GM12892 (cell line): ENCODE results near the gene TAB3.

Source experiments
- DNase-seq: peaks from one replicate; pipeline ENCODE4 v3.0.0; 2011; ENCODE audit not compliant: insufficient read length
- FAIRE-seq: peaks from 2 replicates; lab custom pipeline; 2011; peaks lifted over from hg19 to GRCh38; lab: Jason Lieb, UNC
- POLR2A ChIP-seq: IDR thresholded peaks from 2 replicates; pipeline ENCODE4 v1.6.1; 2011; ENCODE audit warnings: low read depth, low read length, control low read depth
- POLR2AphosphoS5 ChIP-seq: IDR thresholded peaks from 2 replicates; pipeline ENCODE4 v1.6.1; 2011; ENCODE audit warnings: low read depth, low read length, control low read depth
- TAF1 ChIP-seq: IDR thresholded peaks from 2 replicates; pipeline ENCODE4 v1.6.1; 2011; ENCODE audit warnings: low read depth, mild to moderate bottlenecking, control low read depth, low read length, borderline replicate concordance

TAB3 gene

GRCh38 chrX:30904632-30905031 is 15.6 kb upstream of the TAB3 start:
- no peak for TF ChIP-seq TAF1
- no peak for TF ChIP-seq POLR2A
- TF ChIP-seq POLR2AphosphoS5, result no peak
- DNase-seq (no peak), FAIRE-seq (no peak)

GRCh38 chrX:30904186-30904585 is 15.1 kb upstream of the TAB3 start:
- no peak for FAIRE-seq
- DNase-seq, result no peak
- no peak for TF ChIP-seq TAF1

- TF ChIP-seq TAF1 (no peak), POLR2A (no peak), POLR2AphosphoS5 (no peak)
- no peak for DNase-seq
- no peak for FAIRE-seq
These were observed 11.2 kb upstream of the TAB3 start for GRCh38 chrX:30900227-30900626.

DNA sequence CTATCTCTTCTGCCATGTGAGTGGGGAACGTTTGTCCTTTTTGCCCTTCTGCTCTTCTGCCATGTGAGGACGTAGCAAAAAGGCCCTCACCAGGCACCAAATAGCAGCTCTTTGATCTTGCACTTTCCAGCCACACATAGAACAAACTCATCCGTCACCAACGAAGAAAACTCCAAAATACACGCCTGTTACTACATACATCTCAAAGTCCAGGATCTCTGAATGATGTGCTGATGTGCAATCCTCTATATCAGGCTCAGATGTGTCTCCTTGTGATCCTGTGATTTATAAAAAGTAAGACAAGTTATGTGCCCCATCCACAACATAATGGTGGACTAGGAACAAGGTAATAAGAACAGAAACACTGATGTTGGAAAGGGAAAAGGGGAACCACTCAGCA is 9.8 kb upstream of the TAB3 start:
- TF ChIP-seq POLR2AphosphoS5, result no peak
- TF ChIP-seq POLR2A, result no peak
- TF ChIP-seq TAF1, result no peak
- DNase-seq (no peak), FAIRE-seq (no peak)

- TF ChIP-seq TAF1, result no peak
- TF ChIP-seq POLR2A, result no peak
- no peak for TF ChIP-seq POLR2AphosphoS5
- DNase-seq (no peak), FAIRE-seq (no peak)
These were observed 6.3 kb upstream of the TAB3 start for GRCh38 chrX:30895370-30895769.

- no peak for DNase-seq
- FAIRE-seq, result no peak
These were observed 4.2 kb upstream of the TAB3 start for GRCh38 chrX:30893206-30893605.

DNA sequence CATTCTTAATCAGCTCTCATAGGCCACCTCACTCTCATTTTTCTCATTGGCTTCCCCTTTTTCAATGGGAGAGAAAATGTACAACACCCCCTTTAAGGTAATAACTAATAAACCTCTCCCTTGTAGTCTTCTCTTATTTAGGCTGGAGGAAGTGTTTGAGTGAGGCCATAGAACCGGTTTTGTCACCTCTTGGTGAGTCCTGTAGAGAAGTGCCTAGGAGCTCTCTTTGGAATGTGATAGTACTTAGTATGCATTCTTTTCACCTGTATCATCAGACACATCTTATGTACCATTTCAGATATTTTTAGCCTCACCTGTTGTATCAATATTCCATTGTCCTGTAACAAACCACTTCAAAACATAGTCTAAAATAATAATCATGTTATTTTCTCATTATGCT is 3.5 kb upstream of the TAB3 start:
- DNase-seq, result no peak
- TF ChIP-seq POLR2AphosphoS5 (no peak), POLR2A (no peak), TAF1 (no peak)
- no peak for FAIRE-seq

More at GRCh38 chrX:30893206-30893605, 4.2 kb upstream of the TAB3 start:
- TF ChIP-seq POLR2AphosphoS5, result no peak
- no peak for TF ChIP-seq POLR2A
- TF ChIP-seq TAF1, result no peak

DNA sequence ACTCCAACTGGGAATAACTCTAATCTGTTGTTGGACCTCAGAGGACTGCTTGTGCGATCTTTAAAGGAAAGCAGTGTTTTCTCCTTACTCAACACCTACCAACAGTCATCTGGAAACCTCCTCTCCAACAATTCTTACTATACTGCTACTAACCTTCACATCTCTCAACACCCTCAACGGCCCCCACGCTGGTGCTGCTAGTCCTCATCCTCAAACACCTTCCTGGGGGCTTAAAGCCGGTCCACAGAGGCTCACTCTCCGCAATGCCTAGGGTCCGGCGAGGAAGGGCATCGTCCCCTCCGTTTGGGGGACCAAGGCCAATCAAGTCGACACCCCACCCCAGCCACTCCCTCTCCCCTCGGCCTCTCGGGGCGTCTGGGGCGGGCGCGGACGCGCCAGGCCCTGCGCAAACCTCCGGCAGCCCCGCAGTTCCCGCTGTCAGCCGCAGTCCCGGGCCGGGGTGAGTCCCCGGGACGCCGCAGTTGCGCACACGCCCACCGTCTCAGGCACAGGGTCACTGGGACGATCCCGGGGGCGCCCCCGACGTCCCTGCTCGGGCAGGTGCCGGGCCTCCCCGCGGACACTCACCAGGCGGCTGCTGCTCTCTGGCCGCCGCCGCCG is 418 bp downstream of the TAB3 start:
- FAIRE-seq, result no peak
- TF ChIP-seq POLR2AphosphoS5, result no peak
- TF ChIP-seq POLR2A, result no peak
- no peak for TF ChIP-seq TAF1
- DNase-seq, result no peak

GRCh38 chrX:30887721-30888120 is 1.3 kb downstream of the TAB3 start:
- TF ChIP-seq TAF1 (no peak), POLR2AphosphoS5 (no peak), POLR2A (no peak)
- FAIRE-seq, result no peak
- no peak for DNase-seq

GRCh38 chrX:30887288-30887687 is 1.8 kb downstream of the TAB3 start:
- FAIRE-seq, result no peak
- no peak for DNase-seq

DNA sequence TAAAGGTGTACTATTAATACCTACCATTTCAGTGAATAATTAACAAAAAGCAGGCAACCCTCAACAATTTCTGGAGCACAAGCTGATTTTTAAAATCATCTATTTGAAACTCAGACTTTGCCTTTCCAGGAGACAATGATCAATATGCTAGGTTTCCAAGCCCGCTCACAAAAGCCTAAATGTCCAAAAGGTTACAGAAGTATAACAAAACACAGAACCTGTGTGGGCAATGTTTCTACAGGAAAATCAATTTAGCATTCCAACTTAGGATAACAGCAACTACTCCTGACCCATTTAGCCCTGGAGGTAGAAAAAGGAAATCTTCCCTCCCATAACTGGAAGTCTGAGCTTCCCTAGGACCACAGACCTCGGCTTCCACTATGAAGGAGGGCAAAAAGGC is 3.9 kb downstream of the TAB3 start:
- FAIRE-seq, result no peak
- TF ChIP-seq TAF1 (no peak), POLR2A (no peak), POLR2AphosphoS5 (no peak)

More at GRCh38 chrX:30887288-30887687, 1.8 kb downstream of the TAB3 start:
- TF ChIP-seq TAF1 (no peak), POLR2A (no peak), POLR2AphosphoS5 (no peak)

DNA sequence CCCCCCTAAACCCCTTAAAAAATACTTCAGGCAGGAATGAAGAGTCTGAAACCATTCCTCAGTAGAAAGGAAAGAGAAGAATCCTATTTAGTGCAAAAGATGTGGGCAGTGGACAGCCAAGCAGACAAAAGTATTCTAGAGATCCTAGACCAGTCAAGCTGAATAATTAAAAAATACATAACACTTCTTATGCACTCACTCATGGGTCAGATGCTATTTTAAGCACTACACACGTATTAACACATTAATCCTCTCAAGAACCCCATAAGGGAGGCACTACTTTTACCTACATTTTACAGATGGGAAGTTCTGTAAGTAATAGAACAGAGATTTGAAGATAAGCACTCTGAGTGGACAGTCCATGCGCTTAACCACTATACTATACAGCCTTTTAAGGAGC is 5.9 kb downstream of the TAB3 start:
- DNase-seq (no peak), FAIRE-seq (no peak)
- TF ChIP-seq TAF1, result no peak
- no peak for TF ChIP-seq POLR2AphosphoS5
- TF ChIP-seq POLR2A, result no peak

More for the DNA sequence above, 3.9 kb downstream of the TAB3 start:
- no peak for DNase-seq
